Lower leg skin (tissue), 4 donors: ENCODE results near the gene TBXAS1. TPM values are rescaled to one million over a fixed set of nuclear protein-coding genes. Genes with fewer than 3 reads are reported as not detected.

Source experiments
- DNase-seq, 2 donors: peaks; one replicate each; pipeline ENCODE4 v3.0.0-alpha.2; 2019; ENCODE audit warnings: low spot score in 2 of 2
- H3K4me3 ChIP-seq: fragments of 200-600 bp; sonication (generic); 2 replicates; pipeline ENCODE4 v1.5.1; 2017; ENCODE audit warnings: mild to moderate bottlenecking, low read depth; ENCODE audit not compliant: poor library complexity, severe bottlenecking
- POLR2A ChIP-seq, 2 donors: fragments of 450-650 bp; IDR thresholded peaks; one replicate each; pipeline ENCODE4 v1.6.1; 2016 to 2017; ENCODE audit warnings: antibody characterized with exemption in 2 of 2, mild to moderate bottlenecking in 1 of 2, moderate library complexity in 1 of 2
- WGBS, 2 donors: methylation state at CpG; one replicate each; pipeline ENCODE4 v1.1.5; 2018; 5-methylcytosine and 5-hydroxymethylcytosine counted together
- intact Hi-C: fragments of 100-400 bp; cut with DNase I; formaldehyde crosslinking; loops from one replicate; pipeline ENCODE4 v1.15.0; 2023; ENCODE audit warnings: low total_unique reads
- total RNA-seq, 4 donors: library from RNA; depleted of rRNA; stranded (reverse); fragments of >200 nt; gene quantifications; one replicate each; pipeline ENCODE4 v1.1.0, GENCODE V29; 2016
- TF ChIP-seq, protein P1 (sequence below), 3 donors: fragments of 450-650 bp; IDR thresholded peaks; one replicate each; pipeline ENCODE4 v1.5.1; 2016; ENCODE audit warnings: antibody characterized with exemption in 3 of 3, mild to moderate bottlenecking in 3 of 3, moderate library complexity in 2 of 3

The TBXAS1 gene
- total RNA-seq, 4 donors from 2014 or later: 0.91 to 9.9 (median 2.4) TPM

DNA sequence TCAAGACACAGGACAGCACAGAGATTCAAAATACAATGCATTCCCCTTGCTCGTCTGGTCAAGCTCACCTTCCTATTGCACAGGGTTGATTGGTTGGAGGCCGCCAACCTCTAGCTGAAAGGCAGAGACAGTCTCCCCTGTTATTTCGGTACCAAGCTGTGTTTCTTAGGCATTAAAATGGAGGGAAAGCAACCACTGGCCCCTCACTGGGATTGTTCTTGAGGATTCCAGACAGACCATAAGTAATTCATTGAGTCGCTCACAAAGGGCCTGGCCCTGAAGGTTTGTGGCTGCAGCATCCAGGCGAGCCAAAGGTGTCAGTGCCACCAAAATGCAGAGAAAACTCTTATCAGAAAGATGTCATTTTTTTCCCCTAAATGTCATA, 152.4 kb downstream of the TBXAS1 start:
- WGBS, 2 donors: 90 to 93% methylated on average over 5 of the region's 5 CpGs
- intact Hi-C loops: no loop called here
- DNase-seq: no peak
- no peak overlapping the region for H3K4me3 ChIP-seq
- TF ChIP-seq POLR2A (IDR thresholded peaks at IDR 0.05): no peak
- TF ChIP-seq, protein P1, sequence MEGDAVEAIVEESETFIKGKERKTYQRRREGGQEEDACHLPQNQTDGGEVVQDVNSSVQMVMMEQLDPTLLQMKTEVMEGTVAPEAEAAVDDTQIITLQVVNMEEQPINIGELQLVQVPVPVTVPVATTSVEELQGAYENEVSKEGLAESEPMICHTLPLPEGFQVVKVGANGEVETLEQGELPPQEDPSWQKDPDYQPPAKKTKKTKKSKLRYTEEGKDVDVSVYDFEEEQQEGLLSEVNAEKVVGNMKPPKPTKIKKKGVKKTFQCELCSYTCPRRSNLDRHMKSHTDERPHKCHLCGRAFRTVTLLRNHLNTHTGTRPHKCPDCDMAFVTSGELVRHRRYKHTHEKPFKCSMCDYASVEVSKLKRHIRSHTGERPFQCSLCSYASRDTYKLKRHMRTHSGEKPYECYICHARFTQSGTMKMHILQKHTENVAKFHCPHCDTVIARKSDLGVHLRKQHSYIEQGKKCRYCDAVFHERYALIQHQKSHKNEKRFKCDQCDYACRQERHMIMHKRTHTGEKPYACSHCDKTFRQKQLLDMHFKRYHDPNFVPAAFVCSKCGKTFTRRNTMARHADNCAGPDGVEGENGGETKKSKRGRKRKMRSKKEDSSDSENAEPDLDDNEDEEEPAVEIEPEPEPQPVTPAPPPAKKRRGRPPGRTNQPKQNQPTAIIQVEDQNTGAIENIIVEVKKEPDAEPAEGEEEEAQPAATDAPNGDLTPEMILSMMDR (IDR thresholded peaks at IDR 0.05): no peak

DNA sequence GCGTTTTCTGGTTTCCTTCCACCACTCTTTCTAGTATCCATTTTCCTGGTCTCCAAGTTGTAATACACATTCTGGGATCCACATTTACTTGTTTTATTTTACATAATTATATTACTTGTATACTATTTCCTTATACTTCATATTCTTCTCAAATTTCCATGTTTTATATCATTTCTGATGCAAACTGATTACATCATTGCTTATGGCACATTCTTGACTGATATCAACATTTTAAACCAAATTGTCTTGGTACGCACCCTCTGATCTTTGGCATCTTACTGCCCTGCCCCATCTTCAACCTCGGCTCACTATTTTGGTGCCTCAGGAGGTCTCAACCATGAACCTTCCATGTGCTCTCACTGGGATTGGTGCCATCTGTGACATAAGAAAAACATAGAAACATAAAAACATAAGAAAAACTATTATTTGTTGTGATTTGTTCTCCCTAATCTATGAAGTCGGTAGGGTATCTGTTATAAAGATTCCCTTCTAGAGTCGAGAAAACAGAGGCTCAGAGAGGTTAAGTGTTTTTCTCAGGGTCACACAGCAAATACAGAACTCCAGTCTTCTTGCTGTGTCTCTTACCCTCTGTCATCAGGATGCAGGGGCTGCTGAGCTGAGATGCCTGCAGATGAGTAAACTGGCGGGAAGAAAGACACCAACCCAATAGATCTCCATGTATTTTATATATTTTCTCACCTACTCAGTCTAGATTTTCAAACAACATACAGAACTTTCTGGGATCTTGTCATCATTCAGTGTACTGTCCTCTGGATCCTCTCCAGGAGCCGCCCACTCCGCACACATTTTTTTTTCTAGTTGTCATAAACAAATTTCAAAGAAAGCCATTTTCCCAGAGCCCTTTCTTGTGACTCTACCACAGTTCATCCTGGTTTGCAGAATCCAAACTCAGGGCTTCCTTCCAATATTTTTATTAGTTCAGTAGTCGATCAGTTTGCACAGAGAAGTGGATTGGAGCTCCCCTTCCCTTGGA, 154.2 kb downstream of the TBXAS1 start:
- no peak overlapping the region for H3K4me3 ChIP-seq
- intact Hi-C loops: no loop called here
- TF ChIP-seq POLR2A (IDR thresholded peaks at IDR 0.05): no peak
- TF ChIP-seq, protein P1 (IDR thresholded peaks at IDR 0.05): no peak
- DNase-seq: no peak
- WGBS, 2 donors: 64 to 73% methylated on average over 9 of the region's 9 CpGs

DNA sequence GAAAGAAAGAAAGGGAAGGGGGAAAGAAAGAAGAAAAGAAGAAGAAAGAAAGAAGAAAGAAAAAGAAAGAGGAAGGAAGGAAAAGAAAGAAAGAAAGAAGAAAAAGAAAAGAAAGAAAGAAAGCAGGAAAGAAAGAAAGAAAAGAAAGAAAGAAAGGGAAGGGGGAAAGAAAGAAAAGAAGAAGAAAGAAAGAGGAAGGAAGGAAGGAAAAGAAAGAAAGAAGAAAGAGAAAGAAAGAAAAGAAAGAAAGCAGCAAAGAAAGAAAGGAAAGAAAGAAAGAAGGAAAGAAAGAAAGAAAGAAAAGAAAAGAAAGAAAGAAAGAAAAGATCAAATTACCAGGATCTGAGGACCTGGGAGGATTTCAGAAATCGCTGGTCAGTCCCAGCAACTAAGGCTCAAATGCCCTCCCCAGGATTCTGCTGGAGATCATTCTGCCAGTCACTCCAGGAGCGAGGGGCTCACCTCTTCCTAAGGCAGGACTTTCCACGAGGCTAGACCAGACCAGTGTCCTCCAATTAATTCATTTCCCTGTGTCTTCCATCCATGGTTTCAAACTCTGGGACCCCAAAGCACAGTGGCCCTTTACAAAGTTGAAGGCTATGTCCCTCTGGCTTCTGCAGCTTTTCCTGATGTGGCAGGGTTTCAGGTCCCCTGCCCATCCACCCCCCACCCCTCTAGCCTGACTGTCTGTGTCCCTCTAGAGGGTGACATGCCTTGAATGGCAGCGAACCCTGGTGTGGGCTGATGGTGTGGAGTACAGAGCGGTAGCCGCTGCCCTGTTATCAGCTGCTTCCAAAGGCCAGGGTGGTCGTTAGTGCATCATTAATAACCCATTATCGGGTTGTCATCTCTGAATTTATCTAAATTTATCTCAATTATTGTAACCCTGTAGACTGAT, 155.8 kb downstream of the TBXAS1 start:
- TF ChIP-seq, protein P1 (IDR thresholded peaks at IDR 0.05): no peak
- TF ChIP-seq POLR2A (IDR thresholded peaks at IDR 0.05): no peak
- H3K4me3 ChIP-seq: no peak overlapping the region
- no peak for DNase-seq
- WGBS, 2 donors: 68 to 76% methylated on average over 8 of the region's 8 CpGs
- intact Hi-C loops: no loop called here

DNA sequence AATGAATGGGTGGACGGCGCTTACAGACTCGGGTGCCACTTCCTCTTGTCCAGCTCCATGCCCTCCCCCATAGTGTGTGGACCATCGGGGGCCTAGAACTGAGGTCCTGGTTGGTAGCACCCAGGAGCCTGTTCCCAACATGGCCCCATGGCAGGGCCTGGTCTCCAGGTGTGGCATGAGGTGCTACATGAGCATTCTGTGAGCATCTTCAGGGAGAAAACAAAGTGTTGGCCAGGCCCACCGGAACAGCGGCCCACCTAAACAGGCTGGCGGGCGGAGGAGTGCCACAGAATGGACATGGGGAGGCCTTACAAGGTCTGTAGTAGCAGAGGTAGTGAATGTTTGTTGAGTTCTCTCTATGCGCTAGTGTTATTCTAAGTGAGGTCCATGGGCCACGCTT, 156.7 kb downstream of the TBXAS1 start:
- intact Hi-C loops: no loop called here
- WGBS, 2 donors: 89 to 90% methylated on average over 10 of the region's 10 CpGs
- DNase-seq: no peak
- no peak overlapping the region for H3K4me3 ChIP-seq
- TF ChIP-seq, protein P1 (IDR thresholded peaks at IDR 0.05): no peak
- no peak for TF ChIP-seq POLR2A (IDR thresholded peaks at IDR 0.05)

DNA sequence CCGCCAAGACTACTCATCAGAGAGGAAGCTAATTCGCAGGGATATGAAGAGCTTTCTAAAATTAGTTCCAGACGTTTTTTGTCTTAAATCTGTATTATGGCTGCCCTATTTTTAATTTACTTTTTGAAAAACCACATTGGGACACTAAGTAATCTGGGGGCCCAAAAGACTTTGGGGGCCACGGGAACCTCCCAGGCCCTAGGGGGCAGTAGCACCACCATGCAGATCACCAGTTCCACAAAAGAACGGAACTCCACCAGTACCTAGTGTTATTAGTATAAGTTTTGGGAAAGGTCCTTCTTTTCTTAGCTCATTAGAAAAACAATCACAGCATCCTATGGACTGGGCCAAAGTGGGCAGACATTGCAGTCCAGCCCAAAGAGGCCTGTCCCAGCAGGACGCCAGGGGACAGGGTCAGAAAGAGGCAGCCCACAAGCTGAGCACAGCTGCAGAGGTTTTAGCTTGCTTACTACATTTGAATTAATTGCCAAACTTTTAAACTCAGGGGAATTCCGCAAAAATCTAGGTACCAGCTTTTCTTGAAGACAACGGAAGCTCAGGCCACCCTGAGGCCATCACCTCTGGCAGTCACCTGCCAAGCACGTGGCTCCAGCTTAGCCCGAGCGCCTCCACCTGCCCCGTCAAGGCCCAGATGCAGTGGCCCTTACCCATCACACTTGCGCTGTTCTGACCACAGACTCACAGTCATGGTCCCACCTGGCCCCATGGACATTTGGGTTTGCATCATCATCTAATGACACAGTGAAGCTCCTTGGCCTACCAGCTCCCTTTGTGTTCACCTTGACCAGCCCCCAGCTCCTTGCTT, 158.8 kb downstream of the TBXAS1 start:
- H3K4me3 ChIP-seq: no peak overlapping the region
- TF ChIP-seq POLR2A (IDR thresholded peaks at IDR 0.05): no peak
- TF ChIP-seq, protein P1 (IDR thresholded peaks at IDR 0.05): no peak
- 69 to 71% methylated on average over 13 of the region's 13 CpGs for WGBS, 2 donors
- no peak for DNase-seq
- intact Hi-C loops: no loop called here
